ENCODE results near the gene BMPER.
A peak's percentile ranks its signal among the peaks of the same experiment; 100 is the strongest.

The BMPER gene

GRCh38 chr7:33936503-33936902 is 31.2 kb downstream of the BMPER start:
- peak overlapping the region; percentile 58 for H3K4me3 ChIP-seq
- DNase-seq (ENCODE audit: low read depth, low spot score): no peak
- H3K27ac ChIP-seq: peak overlapping the region; percentile 78
- H3K9ac ChIP-seq (ENCODE audit: insufficient read length): peak overlapping the region; percentile 45
- no peaks in the 10 kb centered on the region for H3K9me3 ChIP-seq (ENCODE audit: low read depth, low read length)
- H3K36me3 ChIP-seq (ENCODE audit: insufficient read depth, low read length): no peaks in the 10 kb centered on the region
- TF ChIP-seq POLR2AphosphoS5 (IDR thresholded peaks at IDR 0.05; ENCODE audit: borderline replicate concordance, low read depth, low read length): no peak

- H3K36me3 ChIP-seq (ENCODE audit: insufficient read depth, low read length): no peaks in the 10 kb centered on the region
Measured at GRCh38 chr7:33937871-33938270, 32.5 kb downstream of the BMPER start.

GRCh38 chr7:33939121-33939520 is 33.8 kb downstream of the BMPER start:
- no peak for TF ChIP-seq FOXP2 (optimal IDR thresholded peaks at IDR 0.05; ENCODE audit: control extremely low read depth, extremely low read length, insufficient read depth)
- TF ChIP-seq EZH2 (IDR thresholded peaks at IDR 0.05): no peak
- TF ChIP-seq POLR2AphosphoS5 (IDR thresholded peaks at IDR 0.05; ENCODE audit: borderline replicate concordance, low read depth, low read length): no peak
- Histone ChIP-seq H3K27ac (no peak overlapping the region), H3K36me3 (ENCODE audit: insufficient read depth, low read length) (no peaks in the 10 kb centered on the region), H3K9ac (ENCODE audit: insufficient read length) (no peak overlapping the region), H3K9me3 (ENCODE audit: low read depth, low read length) (no peaks in the 10 kb centered on the region), H3K4me3 (no peak overlapping the region)
- DNase-seq (ENCODE audit: low read depth, low spot score): no peak

More at GRCh38 chr7:33937871-33938270, 32.5 kb downstream of the BMPER start:
- H3K9me3 ChIP-seq (ENCODE audit: low read depth, low read length): no peaks in the 10 kb centered on the region
- H3K27ac ChIP-seq: no peak overlapping the region
- H3K4me3 ChIP-seq: no peak overlapping the region
- H3K9ac ChIP-seq (ENCODE audit: insufficient read length): no peak overlapping the region
- DNase-seq (ENCODE audit: low read depth, low spot score): no peak
- no peak for TF ChIP-seq FOXP2 (optimal IDR thresholded peaks at IDR 0.05; ENCODE audit: control extremely low read depth, extremely low read length, insufficient read depth)
- no peak for TF ChIP-seq POLR2AphosphoS5 (IDR thresholded peaks at IDR 0.05; ENCODE audit: borderline replicate concordance, low read depth, low read length)
- no peak for TF ChIP-seq EZH2 (IDR thresholded peaks at IDR 0.05)

GRCh38 chr7:33940503-33940902 is 35.2 kb downstream of the BMPER start:
- H3K9ac ChIP-seq (ENCODE audit: insufficient read length): no peak overlapping the region
- H3K4me3 ChIP-seq: no peak overlapping the region
- TF ChIP-seq POLR2AphosphoS5 (IDR thresholded peaks at IDR 0.05; ENCODE audit: borderline replicate concordance, low read depth, low read length) (no peak), FOXP2 (optimal IDR thresholded peaks at IDR 0.05; ENCODE audit: control extremely low read depth, extremely low read length, insufficient read depth) (no peak)
- no peak for DNase-seq (ENCODE audit: low read depth, low spot score)
- no peaks in the 10 kb centered on the region for H3K9me3 ChIP-seq (ENCODE audit: low read depth, low read length)
- H3K27ac ChIP-seq: no peak overlapping the region
- H3K36me3 ChIP-seq (ENCODE audit: insufficient read depth, low read length): no peaks in the 10 kb centered on the region

- no peaks in the 10 kb centered on the region for H3K36me3 ChIP-seq (ENCODE audit: insufficient read depth, low read length)
- no peak overlapping the region for H3K9ac ChIP-seq (ENCODE audit: insufficient read length)
- H3K9me3 ChIP-seq (ENCODE audit: low read depth, low read length): no peaks in the 10 kb centered on the region
- no peak overlapping the region for H3K27ac ChIP-seq
- TF ChIP-seq FOXP2 (optimal IDR thresholded peaks at IDR 0.05; ENCODE audit: control extremely low read depth, extremely low read length, insufficient read depth) (no peak), POLR2AphosphoS5 (IDR thresholded peaks at IDR 0.05; ENCODE audit: borderline replicate concordance, low read depth, low read length) (no peak), EZH2 (IDR thresholded peaks at IDR 0.05) (no peak)
- no peak for DNase-seq (ENCODE audit: low read depth, low spot score)
- H3K4me3 ChIP-seq: no peak overlapping the region
Measured at GRCh38 chr7:33941418-33941817, 36.1 kb downstream of the BMPER start.

- H3K36me3 ChIP-seq (ENCODE audit: insufficient read depth, low read length): no peaks in the 10 kb centered on the region
- no peak for DNase-seq (ENCODE audit: low read depth, low spot score)
- no peak overlapping the region for H3K4me3 ChIP-seq
- H3K27ac ChIP-seq: no peak overlapping the region
- H3K9me3 ChIP-seq (ENCODE audit: low read depth, low read length): no peaks in the 10 kb centered on the region
- no peak for TF ChIP-seq POLR2AphosphoS5 (IDR thresholded peaks at IDR 0.05; ENCODE audit: borderline replicate concordance, low read depth, low read length)
- no peak for TF ChIP-seq EZH2 (IDR thresholded peaks at IDR 0.05)
- TF ChIP-seq FOXP2 (optimal IDR thresholded peaks at IDR 0.05; ENCODE audit: control extremely low read depth, extremely low read length, insufficient read depth): no peak
- H3K9ac ChIP-seq (ENCODE audit: insufficient read length): no peak overlapping the region
Measured at GRCh38 chr7:33946094-33946699, 40.9 kb downstream of the BMPER start.

GRCh38 chr7:33950047-33950714 is 44.8 kb downstream of the BMPER start:
- no peak overlapping the region for H3K27ac ChIP-seq
- no peaks in the 10 kb centered on the region for H3K36me3 ChIP-seq (ENCODE audit: insufficient read depth, low read length)
- no peak overlapping the region for H3K4me3 ChIP-seq
- H3K9me3 ChIP-seq (ENCODE audit: low read depth, low read length): no peaks in the 10 kb centered on the region
- TF ChIP-seq FOXP2 (optimal IDR thresholded peaks at IDR 0.05; ENCODE audit: control extremely low read depth, extremely low read length, insufficient read depth) (no peak), EZH2 (IDR thresholded peaks at IDR 0.05) (no peak), POLR2AphosphoS5 (IDR thresholded peaks at IDR 0.05; ENCODE audit: borderline replicate concordance, low read depth, low read length) (no peak)
- H3K9ac ChIP-seq (ENCODE audit: insufficient read length): no peak overlapping the region
- no peak for DNase-seq (ENCODE audit: low read depth, low spot score)

- DNase-seq (ENCODE audit: low read depth, low spot score): no peak
- Histone ChIP-seq H3K27ac (no peak overlapping the region), H3K9ac (ENCODE audit: insufficient read length) (no peak overlapping the region), H3K4me3 (no peak overlapping the region), H3K36me3 (ENCODE audit: insufficient read depth, low read length) (no peaks in the 10 kb centered on the region), H3K9me3 (ENCODE audit: low read depth, low read length) (no peaks in the 10 kb centered on the region)
- TF ChIP-seq FOXP2 (optimal IDR thresholded peaks at IDR 0.05; ENCODE audit: control extremely low read depth, extremely low read length, insufficient read depth) (no peak), EZH2 (IDR thresholded peaks at IDR 0.05) (no peak), POLR2AphosphoS5 (IDR thresholded peaks at IDR 0.05; ENCODE audit: borderline replicate concordance, low read depth, low read length) (no peak)
Measured at GRCh38 chr7:33952824-33953223, 47.5 kb downstream of the BMPER start.

All from SK-N-MC (cell line).